ENCODE results near the gene LRRC27.

DNA sequence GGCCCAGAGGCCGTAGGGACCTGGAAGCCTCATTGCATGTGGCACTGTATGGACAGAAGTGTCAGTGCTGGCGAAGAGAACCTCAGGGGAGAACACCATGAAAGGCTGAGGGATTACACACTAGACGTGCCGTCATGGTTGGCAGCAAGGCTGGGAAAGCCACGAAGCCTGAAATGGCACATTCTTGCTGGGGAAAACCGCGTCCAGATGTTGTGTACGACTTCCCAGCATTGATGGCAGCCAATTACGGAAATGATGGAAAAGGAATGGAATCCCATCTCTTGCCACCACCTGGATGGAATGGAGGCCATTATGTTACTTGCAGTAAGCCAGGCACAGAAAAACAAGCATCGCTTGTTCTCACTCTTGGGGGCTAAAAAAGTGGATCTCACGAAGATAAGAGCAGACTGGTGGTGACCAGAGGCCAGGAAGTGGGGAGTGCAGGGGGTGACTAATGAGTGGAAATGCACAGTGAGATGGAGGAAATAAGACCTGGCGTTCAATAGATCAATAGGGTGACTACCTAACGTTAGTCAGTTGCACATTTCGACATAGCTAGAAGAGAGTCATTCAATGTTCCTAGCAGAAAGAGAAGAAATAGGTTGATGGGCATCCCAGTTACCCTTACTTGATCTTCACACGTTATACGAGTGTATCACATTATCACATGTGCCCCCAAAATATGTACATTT lies 50.4 kb downstream of the LRRC27 start:
- TF ChIP-seq, protein P1, sequence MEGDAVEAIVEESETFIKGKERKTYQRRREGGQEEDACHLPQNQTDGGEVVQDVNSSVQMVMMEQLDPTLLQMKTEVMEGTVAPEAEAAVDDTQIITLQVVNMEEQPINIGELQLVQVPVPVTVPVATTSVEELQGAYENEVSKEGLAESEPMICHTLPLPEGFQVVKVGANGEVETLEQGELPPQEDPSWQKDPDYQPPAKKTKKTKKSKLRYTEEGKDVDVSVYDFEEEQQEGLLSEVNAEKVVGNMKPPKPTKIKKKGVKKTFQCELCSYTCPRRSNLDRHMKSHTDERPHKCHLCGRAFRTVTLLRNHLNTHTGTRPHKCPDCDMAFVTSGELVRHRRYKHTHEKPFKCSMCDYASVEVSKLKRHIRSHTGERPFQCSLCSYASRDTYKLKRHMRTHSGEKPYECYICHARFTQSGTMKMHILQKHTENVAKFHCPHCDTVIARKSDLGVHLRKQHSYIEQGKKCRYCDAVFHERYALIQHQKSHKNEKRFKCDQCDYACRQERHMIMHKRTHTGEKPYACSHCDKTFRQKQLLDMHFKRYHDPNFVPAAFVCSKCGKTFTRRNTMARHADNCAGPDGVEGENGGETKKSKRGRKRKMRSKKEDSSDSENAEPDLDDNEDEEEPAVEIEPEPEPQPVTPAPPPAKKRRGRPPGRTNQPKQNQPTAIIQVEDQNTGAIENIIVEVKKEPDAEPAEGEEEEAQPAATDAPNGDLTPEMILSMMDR (IDR thresholded peaks at IDR 0.05; ENCODE audit: low read depth, low read length): no peak
- TF ChIP-seq EZH2phosphoT487 (IDR thresholded peaks at IDR 0.05; ENCODE audit: low read depth): no peak

Data from OCI-LY3 (cell line).